ENCODE results near the gene MALL.
"Not testable (repeated sequence)": the region's sequence is repeated elsewhere in the genome, so short reads cannot be mapped to it uniquely, and the experiment has no call there.

MALL gene

GRCh38 chr2:110097506-110098220 lies 18.0 kb downstream of the MALL start:
- DNase-seq: no peak

GRCh38 chr2:110095994-110096633 lies 19.5 kb downstream of the MALL start:
- no peak for DNase-seq

- not testable (repeated sequence) for DNase-seq
Measured at GRCh38 chr2:110094884-110095534, 20.6 kb downstream of the MALL start.

GRCh38 chr2:110093924-110094323 lies 21.7 kb downstream of the MALL start:
- DNase-seq: not testable (repeated sequence)

GRCh38 chr2:110090164-110090563 lies 25.5 kb downstream of the MALL start:
- DNase-seq: not testable (repeated sequence)

GRCh38 chr2:110083757-110084156 lies 31.9 kb downstream of the MALL start:
- DNase-seq: not testable (repeated sequence)

GRCh38 chr2:110083162-110083561 lies 32.5 kb downstream of the MALL start:
- DNase-seq: not testable (repeated sequence)

- not testable (repeated sequence) for DNase-seq
Measured at GRCh38 chr2:110078104-110078503, 37.5 kb downstream of the MALL start.

GRCh38 chr2:110075896-110076295 lies 39.7 kb downstream of the MALL start:
- DNase-seq: not testable (repeated sequence)

GRCh38 chr2:110069869-110070268 lies 45.8 kb downstream of the MALL start:
- DNase-seq: not testable (repeated sequence)

GRCh38 chr2:110068153-110068552 lies 47.5 kb downstream of the MALL start:
- DNase-seq: not testable (repeated sequence)

GRCh38 chr2:110062332-110062731 lies 53.3 kb downstream of the MALL start:
- not testable (repeated sequence) for DNase-seq

GRCh38 chr2:110060550-110060949 lies 55.1 kb downstream of the MALL start:
- DNase-seq: not testable (repeated sequence)

GRCh38 chr2:110059694-110060358 lies 55.8 kb downstream of the MALL start:
- not testable (repeated sequence) for DNase-seq

GRCh38 chr2:110059009-110059693 lies 56.5 kb downstream of the MALL start:
- not testable (repeated sequence) for DNase-seq

- not testable (repeated sequence) for DNase-seq
Measured at GRCh38 chr2:110058034-110058433, 57.6 kb downstream of the MALL start.

GRCh38 chr2:110055819-110056408 lies 59.7 kb downstream of the MALL start:
- DNase-seq: not testable (repeated sequence)

GRCh38 chr2:110054521-110055407 lies 60.9 kb downstream of the MALL start:
- DNase-seq: not testable (repeated sequence)

GRCh38 chr2:110053688-110054087 lies 61.9 kb downstream of the MALL start:
- DNase-seq: not testable (repeated sequence)

GRCh38 chr2:110052166-110052565 lies 63.5 kb downstream of the MALL start:
- DNase-seq: not testable (repeated sequence)

- DNase-seq: not testable (repeated sequence)
Measured at GRCh38 chr2:110050222-110050621, 65.4 kb downstream of the MALL start.

Measured in NCI-H187 (cell line).